Immature natural killer cell (primary cell): ENCODE results near the gene DPH3. TPM values are rescaled to one million over a fixed set of nuclear protein-coding genes. Genes with fewer than 3 reads are reported as not detected.
"Not testable (repeated sequence)": the region's sequence is repeated elsewhere in the genome, so short reads cannot be mapped to it uniquely, and the experiment has no call there.

ENCODE experiments used
- DNase-seq, 3 donors: peaks; one replicate each; pipeline ENCODE4 v3.0.0; 2022; ENCODE audit warnings: mixed read lengths in 1 of 3
- H3K27ac Mint-ChIP-seq, 6 donors: one replicate each; pipeline ENCODE4 v1.8.0; 2020; ENCODE audit warnings: mixed read lengths in 6 of 6, mild to moderate bottlenecking in 5 of 6, inconsistent platforms in 4 of 6, moderate library complexity in 3 of 6
- H3K27me3 Mint-ChIP-seq, 3 donors: one replicate each; pipeline ENCODE4 v1.8.0; 2020 to 2021; ENCODE audit warnings: low read depth in 3 of 3, mild to moderate bottlenecking in 3 of 3, mixed read lengths in 3 of 3, moderate library complexity in 3 of 3, inconsistent platforms in 1 of 3
- H3K36me3 Mint-ChIP-seq, 3 donors: one replicate each; pipeline ENCODE4 v1.8.0; 2020; ENCODE audit warnings: mixed read lengths in 3 of 3, inconsistent platforms in 2 of 3, mild to moderate bottlenecking in 2 of 3
- H3K4me1 Mint-ChIP-seq, 2 donors: one replicate each; pipeline ENCODE4 v1.8.0; 2020; ENCODE audit warnings: inconsistent platforms in 2 of 2, mild to moderate bottlenecking in 2 of 2, mixed read lengths in 2 of 2, moderate library complexity in 1 of 2
- H3K4me3 Mint-ChIP-seq, 5 donors: one replicate each; pipeline ENCODE4 v1.8.0; 2020; ENCODE audit warnings: mild to moderate bottlenecking in 5 of 5, mixed read lengths in 5 of 5, inconsistent platforms in 3 of 5, moderate library complexity in 3 of 5
- H3K9me3 Mint-ChIP-seq, 6 donors: one replicate each; pipeline ENCODE4 v1.8.0; 2020; ENCODE audit warnings: mild to moderate bottlenecking in 6 of 6, mixed read lengths in 6 of 6, inconsistent platforms in 4 of 6, moderate library complexity in 3 of 6
- polyA plus RNA-seq, 3 donors: library from polyadenylated mRNA; unstranded; fragments of 300-500 nt; fragmentation: Illumina TruSeq; gene quantifications; one replicate each; pipeline ENCODE4 v1.2.3, GENCODE V29; 2021

The DPH3 gene
- 10 to 100 TPM; 22.3 to 31.8 (median 25.5) TPM for polyA plus RNA-seq

- Mint-ChIP-seq H3K9me3 (no peaks in the 10 kb centered on the region), H3K36me3 (peaks cover 2 to 6% (median 3%) of the 10 kb centered on the region in 3 donors), H3K27me3 (peaks cover 11 to 13% (median 12%) of the 10 kb centered on the region in 3 donors), H3K4me1 (peaks cover 0 to 23% of the 10 kb centered on the region in 2 donors), H3K27ac (peak within 1 kb of the TSS; percentile 97 to 100 (median 100)), H3K4me3 (peak within 1 kb of the TSS; percentile 97 to 100 (median 99))
- peak; percentile 99 for DNase-seq
These were observed at the start of gene DPH3, which contains the start of gene OXNAD1 for GRCh38 chr3:16264708-16265454. TSS of gene DPH3 (minus strand) at chr3:16264943. CDS start at chr3:16264876, 67 bp downstream. TSS of gene OXNAD1 (plus strand) at chr3:16265212. CDS start at chr3:16270953, 5,741 bp downstream.

DNA sequence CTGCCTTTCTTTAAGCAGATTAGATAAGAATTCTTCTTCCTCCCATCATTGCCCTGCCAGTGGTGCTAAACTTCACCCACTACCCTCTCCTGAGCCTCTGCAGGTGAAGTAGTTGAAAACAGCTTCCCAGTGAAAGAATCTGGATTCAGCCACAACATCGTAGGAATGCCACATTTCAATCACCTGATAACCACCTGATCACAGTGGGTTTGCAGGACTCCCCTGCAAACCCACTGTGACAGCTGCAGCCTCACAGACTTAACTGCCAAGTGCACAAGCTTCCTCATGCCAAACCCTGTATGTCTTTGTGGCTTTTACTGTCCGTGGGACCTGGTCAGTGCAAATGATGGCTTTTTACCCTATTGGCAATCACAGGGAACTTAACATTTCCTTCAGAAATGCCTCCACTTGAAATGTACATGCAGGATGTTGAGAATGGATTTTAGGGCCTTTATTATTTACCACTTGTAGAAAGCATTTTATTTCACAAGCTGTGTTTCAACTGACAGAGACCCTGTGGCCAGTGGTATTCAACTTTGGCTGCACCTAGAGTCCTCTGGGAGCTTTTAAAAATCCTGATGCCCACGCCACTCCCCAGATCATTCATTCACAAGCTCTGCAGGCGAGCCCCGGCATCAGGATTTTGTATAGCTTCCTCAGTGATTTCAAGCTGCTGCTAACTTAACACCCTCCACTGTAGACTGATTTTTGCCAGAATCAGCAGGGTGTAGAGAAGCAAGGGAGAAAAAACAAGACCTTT lies 49.3 kb upstream of the DPH3 start:
- Mint-ChIP-seq H3K36me3 (peaks cover 17 to 19% (median 19%) of the 10 kb centered on the region in 3 donors), H3K9me3 (no peaks in the 10 kb centered on the region), H3K4me3 (peak overlapping the region; percentile 44 to 64 (median 56)), H3K4me1 (peaks cover 93 to 94% of the 10 kb centered on the region in 2 donors), H3K27ac (peak overlapping the region; percentile 67 to 84 (median 77)), H3K27me3 (peaks cover 2 to 23% (median 6%) of the 10 kb centered on the region in 3 donors)
- no peak for DNase-seq

- Mint-ChIP-seq H3K27ac (peak overlapping the region; percentile 79 to 96 (median 93)), H3K4me1 (peaks cover 91 to 94% of the 10 kb centered on the region in 2 donors), H3K9me3 (no peaks in the 10 kb centered on the region), H3K36me3 (peaks cover 15 to 21% (median 20%) of the 10 kb centered on the region in 3 donors), H3K4me3 (peak overlapping the region; percentile 73 to 82 (median 81)), H3K27me3 (peaks cover 2 to 28% (median 8%) of the 10 kb centered on the region in 3 donors)
- DNase-seq, result peak; percentile 62 to 69 (median 67)
These were observed 47.3 kb upstream of the DPH3 start for GRCh38 chr3:16311960-16312451.

DNA sequence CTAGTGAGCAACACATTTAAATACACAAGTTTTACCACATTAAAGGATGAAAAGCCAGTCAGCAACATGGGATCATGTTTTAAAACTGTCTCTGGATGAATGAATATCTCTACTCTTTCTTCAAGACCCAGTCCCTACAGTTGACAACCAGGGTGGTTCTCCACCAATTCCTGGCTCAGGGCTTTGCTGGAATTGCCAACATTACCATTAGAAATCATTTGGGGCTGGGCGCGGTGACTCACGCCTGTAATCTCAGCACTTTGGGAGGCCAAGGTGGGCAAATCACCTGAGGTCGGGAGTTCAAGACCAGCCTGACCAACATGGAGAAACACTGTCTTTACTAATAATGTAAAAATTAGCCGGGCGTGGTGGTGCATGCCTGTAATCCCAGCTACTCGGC lies 45.7 kb upstream of the DPH3 start:
- not testable (repeated sequence) for H3K9me3 Mint-ChIP-seq, DNase-seq
- Mint-ChIP-seq H3K27ac (peak overlapping the region; percentile 75 to 93 (median 87)), H3K4me3 (peak overlapping the region in 3 of 5 donors; percentile 18 to 76 (median 64)), H3K27me3 (peaks cover 2 to 28% (median 5%) of the 10 kb centered on the region in 3 donors), H3K4me1 (peaks cover 91 to 94% of the 10 kb centered on the region in 2 donors), H3K36me3 (peaks cover 11 to 24% (median 14%) of the 10 kb centered on the region in 3 donors)

GRCh38 chr3:16309558-16309957 lies 44.8 kb upstream of the DPH3 start:
- peaks cover 2 to 28% (median 2%) of the 10 kb centered on the region in 3 donors for H3K27me3 Mint-ChIP-seq
- peaks cover 12 to 28% (median 14%) of the 10 kb centered on the region in 3 donors for H3K36me3 Mint-ChIP-seq
- peak overlapping the region; percentile 75 to 93 (median 87) for H3K27ac Mint-ChIP-seq
- no peaks in the 10 kb centered on the region for H3K9me3 Mint-ChIP-seq
- peak overlapping the region; percentile 42 to 76 (median 64) for H3K4me3 Mint-ChIP-seq
- peak; percentile 53 to 61 (median 53) for DNase-seq
- H3K4me1 Mint-ChIP-seq, result peaks cover 91 to 94% of the 10 kb centered on the region in 2 donors

- Mint-ChIP-seq H3K4me3 (no peak overlapping the region), H3K4me1 (peaks cover 88 to 92% of the 10 kb centered on the region in 2 donors), H3K9me3 (no peaks in the 10 kb centered on the region), H3K27me3 (peaks cover 2 to 25% (median 2%) of the 10 kb centered on the region in 3 donors), H3K27ac (peak overlapping the region in 5 of 6 donors; percentile 29 to 81 (median 69)), H3K36me3 (peaks cover 16 to 33% (median 17%) of the 10 kb centered on the region in 3 donors)
- DNase-seq, result no peak
These were observed 44.0 kb upstream of the DPH3 start for GRCh38 chr3:16308727-16309126.

- peak overlapping the region; percentile 9 to 81 (median 54) for H3K27ac Mint-ChIP-seq
- H3K36me3 Mint-ChIP-seq, result peaks cover 20 to 37% (median 23%) of the 10 kb centered on the region in 3 donors
- DNase-seq, result no peak
These were observed 43.2 kb upstream of the DPH3 start for GRCh38 chr3:16307832-16308531.

DNA sequence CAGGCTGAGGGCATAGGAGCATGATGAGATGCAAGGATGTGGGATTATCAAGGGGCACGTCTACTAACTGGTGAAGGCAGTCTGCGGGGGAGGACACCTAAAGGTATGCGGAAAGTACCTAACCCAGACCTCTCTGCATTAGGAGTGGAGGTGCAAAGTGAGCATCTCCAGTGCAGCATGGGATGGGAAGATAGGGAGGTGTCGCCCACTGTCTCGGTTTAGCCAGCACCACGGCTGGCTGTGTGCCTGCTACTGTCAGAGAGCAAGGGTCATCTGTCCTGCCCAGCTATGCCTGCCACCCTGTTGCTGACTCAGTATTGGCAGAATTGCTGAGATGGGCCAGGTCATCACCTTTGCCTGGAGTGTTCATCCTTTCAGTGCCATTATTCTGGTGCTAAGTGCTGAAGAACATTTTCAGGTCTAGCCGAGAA lies 40.4 kb upstream of the DPH3 start:
- H3K9me3 Mint-ChIP-seq, result no peaks in the 10 kb centered on the region
- H3K4me3 Mint-ChIP-seq, result peak overlapping the region in 2 of 5 donors; percentile 19 to 24
- peaks cover 92 to 99% of the 10 kb centered on the region in 2 donors for H3K4me1 Mint-ChIP-seq
- peak in 1 of 3 donors; percentile 31 for DNase-seq
- peak overlapping the region; percentile 58 to 89 (median 72) for H3K27ac Mint-ChIP-seq
- peaks cover 2 to 13% (median 10%) of the 10 kb centered on the region in 3 donors for H3K27me3 Mint-ChIP-seq
- peaks cover 20 to 43% (median 23%) of the 10 kb centered on the region in 3 donors for H3K36me3 Mint-ChIP-seq

More at GRCh38 chr3:16307832-16308531, 43.2 kb upstream of the DPH3 start:
- Mint-ChIP-seq H3K4me1 (peaks cover 87 to 92% of the 10 kb centered on the region in 2 donors), H3K9me3 (no peaks in the 10 kb centered on the region), H3K27me3 (peaks cover 2 to 19% (median 2%) of the 10 kb centered on the region in 3 donors), H3K4me3 (no peak overlapping the region)

DNA sequence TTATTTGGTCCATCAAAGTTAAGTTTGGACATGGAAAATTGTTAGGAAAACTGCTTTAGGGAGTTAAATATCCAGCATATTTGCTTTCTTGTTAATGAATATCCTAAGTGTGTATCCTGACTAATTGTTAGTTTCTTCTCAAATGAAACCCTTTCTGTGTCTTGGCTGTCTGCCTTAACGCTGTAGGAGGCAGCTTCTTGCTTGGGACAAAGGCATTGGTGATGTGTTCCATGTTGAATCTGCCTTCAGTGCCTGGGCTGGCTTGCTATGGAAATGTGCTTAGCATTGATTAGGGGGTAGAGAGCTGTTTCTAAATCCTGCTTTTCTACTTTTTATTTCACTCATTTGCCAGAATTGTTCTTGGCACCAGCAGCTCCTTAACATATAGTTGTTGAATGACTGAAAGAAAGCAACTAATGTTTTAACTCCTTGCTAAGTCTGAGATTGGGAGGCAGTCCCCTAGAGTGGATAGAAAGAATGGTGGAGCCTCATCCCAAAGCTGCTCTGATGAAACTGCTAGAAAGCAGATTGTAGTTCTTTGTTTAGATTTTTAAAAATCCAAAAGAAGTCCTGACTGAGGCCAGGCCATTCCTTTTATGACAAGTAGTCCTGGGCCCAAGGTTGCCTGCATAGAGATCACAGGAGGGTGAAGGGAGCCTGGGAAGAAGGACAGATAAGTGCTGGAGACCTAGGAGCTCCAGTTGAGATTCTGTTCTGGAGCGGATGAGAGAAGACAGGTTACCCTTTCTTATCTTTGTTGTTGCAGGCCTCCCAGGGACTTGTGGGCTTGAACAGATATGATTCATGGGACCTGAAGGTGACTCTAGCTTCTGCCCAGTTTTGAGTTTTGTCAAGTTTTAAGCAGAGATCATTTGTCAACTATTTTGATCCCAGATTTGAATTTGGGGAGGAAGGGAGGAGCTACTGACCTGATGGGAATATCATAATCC lies 39.6 kb upstream of the DPH3 start:
- Mint-ChIP-seq H3K36me3 (peaks cover 20 to 43% (median 23%) of the 10 kb centered on the region in 3 donors), H3K27me3 (peaks cover 2 to 11% (median 10%) of the 10 kb centered on the region in 3 donors), H3K4me3 (peak overlapping the region in 2 of 5 donors; percentile 19 to 22), H3K9me3 (no peaks in the 10 kb centered on the region), H3K4me1 (peaks cover 92 to 99% of the 10 kb centered on the region in 2 donors), H3K27ac (peak overlapping the region; percentile 58 to 89 (median 72))
- no peak for DNase-seq

- H3K36me3 Mint-ChIP-seq, result peaks cover 20 to 51% (median 29%) of the 10 kb centered on the region in 3 donors
- no peak for DNase-seq
- H3K9me3 Mint-ChIP-seq, result no peaks in the 10 kb centered on the region
- peak overlapping the region in 4 of 5 donors; percentile 10 to 96 (median 66) for H3K4me3 Mint-ChIP-seq
- peaks cover 94 to 99% of the 10 kb centered on the region in 2 donors for H3K4me1 Mint-ChIP-seq
- H3K27ac Mint-ChIP-seq, result peak overlapping the region; percentile 20 to 99 (median 50)
- peaks cover 6 to 11% (median 7%) of the 10 kb centered on the region in 3 donors for H3K27me3 Mint-ChIP-seq
These were observed 38.4 kb upstream of the DPH3 start for GRCh38 chr3:16303037-16303575.

DNA sequence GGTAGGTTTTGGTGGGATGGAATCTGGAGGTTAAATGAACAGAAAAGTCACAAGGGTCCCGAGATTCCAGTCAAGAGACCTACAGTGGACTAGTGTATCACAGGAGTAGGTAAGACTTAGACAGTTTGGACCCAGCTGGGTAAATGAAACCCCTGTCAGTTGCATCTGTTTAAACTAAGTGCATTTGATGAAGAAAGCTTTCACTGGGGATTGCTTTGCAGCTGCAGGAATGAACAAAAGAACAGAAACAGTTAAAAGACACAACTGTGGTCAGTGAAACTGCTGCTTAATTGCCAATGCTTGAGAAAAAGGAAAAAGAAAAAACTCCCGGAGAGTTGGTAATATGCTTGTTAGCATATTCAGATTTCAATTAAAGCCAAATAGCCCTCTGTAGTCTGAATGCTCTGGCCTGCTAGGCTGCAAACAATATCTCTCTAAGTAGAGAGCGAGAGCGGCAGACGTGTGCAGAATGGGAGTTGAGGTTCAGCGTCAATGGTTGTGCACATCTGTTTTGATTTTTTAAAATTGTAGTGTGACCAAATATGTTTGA lies 37.4 kb upstream of the DPH3 start:
- H3K4me1 Mint-ChIP-seq, result peaks cover 90 to 99% of the 10 kb centered on the region in 2 donors
- H3K4me3 Mint-ChIP-seq, result peak overlapping the region; percentile 84 to 96 (median 94)
- DNase-seq, result no peak
- H3K27ac Mint-ChIP-seq, result peak overlapping the region; percentile 92 to 99 (median 97)
- H3K27me3 Mint-ChIP-seq, result peaks cover 5 to 11% (median 5%) of the 10 kb centered on the region in 3 donors
- peaks cover 23 to 47% (median 26%) of the 10 kb centered on the region in 3 donors for H3K36me3 Mint-ChIP-seq
- no peaks in the 10 kb centered on the region for H3K9me3 Mint-ChIP-seq
